ENCODE results near the gene POC1A. TPM values are rescaled to one million over a fixed set of nuclear protein-coding genes. Genes with fewer than 3 reads are reported as not detected.

The POC1A gene
- total and polyA plus RNA-seq, 3 donors from 2014 or later: 16.7 to 36.1 (median 21.7) TPM

DNA sequence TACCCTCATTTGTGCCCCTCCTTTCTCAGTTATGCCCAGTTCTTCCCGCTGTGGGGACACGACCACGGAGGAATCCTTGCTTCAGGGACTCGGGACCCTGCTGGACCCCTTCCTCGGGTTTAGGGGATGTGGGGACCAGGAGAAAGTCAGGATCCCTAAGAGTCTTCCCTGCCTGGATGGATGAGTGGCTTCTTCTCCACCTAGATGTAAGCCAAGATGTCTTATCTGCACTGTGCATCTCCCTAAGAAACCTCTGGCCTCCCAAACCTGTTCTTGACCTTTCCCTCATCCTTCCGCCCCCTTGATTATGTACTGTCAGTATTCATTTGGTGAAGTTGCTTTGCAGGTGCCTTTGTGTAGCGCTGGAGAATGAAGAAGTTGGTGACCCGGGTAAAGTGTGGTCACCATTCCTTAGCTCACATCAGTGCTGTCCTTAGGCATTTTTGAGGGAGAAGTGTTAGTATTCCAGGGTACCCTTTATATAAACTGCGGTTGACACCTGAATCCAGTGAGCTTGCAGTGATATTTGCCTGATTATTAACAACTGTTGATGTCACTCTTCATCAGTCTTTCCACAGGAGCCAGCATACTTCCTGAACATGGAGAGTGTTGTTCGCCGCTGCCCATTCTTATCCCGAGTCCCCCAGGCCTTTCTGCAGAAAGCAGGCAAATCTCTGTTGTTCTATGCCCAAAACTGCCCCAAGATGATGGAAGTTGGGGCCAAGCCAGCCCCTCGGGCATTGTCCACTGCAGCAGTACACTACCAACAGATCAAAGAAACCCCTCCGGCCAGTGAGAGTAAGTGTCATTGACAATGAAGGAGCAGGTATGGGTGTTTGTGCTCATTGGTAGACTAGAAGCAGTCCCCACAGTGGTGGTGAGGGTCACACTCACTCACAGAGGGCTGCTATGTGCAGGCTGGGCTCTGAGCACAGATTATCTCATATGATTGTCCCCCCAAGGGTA is 44.7 kb upstream of the POC1A start:
- TF ChIP-seq, protein P1, sequence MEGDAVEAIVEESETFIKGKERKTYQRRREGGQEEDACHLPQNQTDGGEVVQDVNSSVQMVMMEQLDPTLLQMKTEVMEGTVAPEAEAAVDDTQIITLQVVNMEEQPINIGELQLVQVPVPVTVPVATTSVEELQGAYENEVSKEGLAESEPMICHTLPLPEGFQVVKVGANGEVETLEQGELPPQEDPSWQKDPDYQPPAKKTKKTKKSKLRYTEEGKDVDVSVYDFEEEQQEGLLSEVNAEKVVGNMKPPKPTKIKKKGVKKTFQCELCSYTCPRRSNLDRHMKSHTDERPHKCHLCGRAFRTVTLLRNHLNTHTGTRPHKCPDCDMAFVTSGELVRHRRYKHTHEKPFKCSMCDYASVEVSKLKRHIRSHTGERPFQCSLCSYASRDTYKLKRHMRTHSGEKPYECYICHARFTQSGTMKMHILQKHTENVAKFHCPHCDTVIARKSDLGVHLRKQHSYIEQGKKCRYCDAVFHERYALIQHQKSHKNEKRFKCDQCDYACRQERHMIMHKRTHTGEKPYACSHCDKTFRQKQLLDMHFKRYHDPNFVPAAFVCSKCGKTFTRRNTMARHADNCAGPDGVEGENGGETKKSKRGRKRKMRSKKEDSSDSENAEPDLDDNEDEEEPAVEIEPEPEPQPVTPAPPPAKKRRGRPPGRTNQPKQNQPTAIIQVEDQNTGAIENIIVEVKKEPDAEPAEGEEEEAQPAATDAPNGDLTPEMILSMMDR (IDR thresholded peaks at IDR 0.05): no peak
- no peak for TF ChIP-seq POLR2A (IDR thresholded peaks at IDR 0.05)
- no peak for DNase-seq
- intact Hi-C loops (cut with DNase I; ENCODE audit: low total_unique reads): no loop called here
- H3K36me3 ChIP-seq (ENCODE audit: low read depth, missing control alignments): no peaks in the 10 kb centered on the region
- H3K4me3 ChIP-seq: peak overlapping the region; percentile 82 to 85
- no peaks in the 10 kb centered on the region for H3K9me3 ChIP-seq
- 32 to 40% methylated on average over 14 of the region's 14 CpGs for WGBS, 2 donors
- peak overlapping the region; percentile 40 to 82 for H3K27ac ChIP-seq
- H3K27me3 ChIP-seq: no peaks in the 10 kb centered on the region
- H3K4me1 ChIP-seq: peaks cover 45% of the 10 kb centered on the region

DNA sequence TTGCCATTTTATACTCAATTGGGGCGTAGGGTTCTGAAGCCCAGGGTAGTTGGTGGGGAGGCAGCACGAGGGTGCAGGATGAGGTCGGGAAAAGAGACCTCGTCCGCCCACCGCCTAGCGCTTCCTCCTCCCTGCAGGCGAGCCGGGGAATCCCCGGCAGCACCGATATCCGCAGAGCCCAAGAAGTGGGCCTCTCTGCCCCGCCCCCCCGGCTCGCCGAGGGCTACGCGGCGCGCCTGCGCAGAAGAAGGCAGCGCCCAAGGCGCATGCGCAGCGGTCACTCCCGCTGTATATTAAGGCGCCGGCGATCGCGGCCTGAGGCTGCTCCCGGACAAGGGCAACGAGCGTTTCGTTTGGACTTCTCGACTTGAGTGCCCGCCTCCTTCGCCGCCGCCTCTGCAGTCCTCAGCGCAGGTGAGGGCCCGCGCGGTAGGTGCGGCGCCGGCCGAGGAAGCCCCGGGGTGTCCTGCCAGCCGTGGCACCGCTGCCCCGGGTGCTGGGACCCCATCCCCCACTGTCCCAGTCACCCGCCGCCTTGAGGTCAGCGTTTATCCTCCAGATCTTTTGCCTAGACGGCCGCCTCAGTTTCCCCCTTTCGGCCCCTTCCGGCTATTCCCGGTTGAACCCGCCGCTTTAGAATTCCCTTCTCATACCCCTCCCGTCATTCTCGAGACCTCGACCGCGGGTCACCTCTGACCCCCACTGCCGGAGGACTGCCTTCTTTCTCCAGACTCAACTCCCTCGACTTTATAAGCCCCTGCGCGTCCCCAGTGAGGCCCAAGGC is 43.8 kb upstream of the POC1A start, which contains the start of gene ALAS1:
TSS of gene ALAS1 (plus strand) at position 319 of the 784 bp plus-strand sequence. CDS start 1,082 bp downstream, outside the sequence.
- 0 to 1% methylated on average over 30 to 39 of the region's 71 CpGs for WGBS, 2 donors
- H3K9me3 ChIP-seq: no peaks in the 10 kb centered on the region
- peak; percentile 93 for DNase-seq
- intact Hi-C loops (cut with DNase I; ENCODE audit: low total_unique reads): no loop called here
- H3K4me1 ChIP-seq: peaks cover 45% of the 10 kb centered on the region
- no peaks in the 10 kb centered on the region for H3K27me3 ChIP-seq
- peak within 1 kb of the TSS; percentile 82 to 85 for H3K4me3 ChIP-seq
- H3K27ac ChIP-seq: peak within 1 kb of the TSS; percentile 40 to 82
- peak; percentile 80 for TF ChIP-seq POLR2A (IDR thresholded peaks at IDR 0.05)
- TF ChIP-seq, protein P1 (IDR thresholded peaks at IDR 0.05): peak in 2 of 3 experiments; percentile 7 to 34
- no peaks in the 10 kb centered on the region for H3K36me3 ChIP-seq (ENCODE audit: low read depth, missing control alignments)

DNA sequence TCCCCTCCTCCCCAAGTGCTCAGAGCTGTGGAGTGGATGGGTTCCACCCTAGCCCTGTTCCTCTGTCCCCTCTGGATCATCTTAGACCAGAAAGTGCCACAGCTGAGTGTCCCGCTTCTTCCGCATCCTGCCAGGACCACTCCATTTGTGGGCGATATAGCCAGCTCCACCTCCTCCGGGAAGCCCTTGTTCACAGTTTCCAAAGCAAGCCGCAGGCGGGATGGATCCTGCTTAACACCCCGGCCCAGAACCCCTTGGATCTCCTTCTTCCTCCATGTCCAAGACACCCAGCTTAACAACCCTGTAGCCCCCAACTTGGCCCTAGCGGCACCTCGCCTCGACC is 43.2 kb upstream of the POC1A start:
- no peaks in the 10 kb centered on the region for H3K36me3 ChIP-seq (ENCODE audit: low read depth, missing control alignments)
- no peaks in the 10 kb centered on the region for H3K9me3 ChIP-seq
- DNase-seq: no peak
- peak overlapping the region; percentile 82 to 85 for H3K4me3 ChIP-seq
- 32 to 44% methylated on average over 10 of the region's 10 CpGs for WGBS, 2 donors
- TF ChIP-seq, protein P1 (IDR thresholded peaks at IDR 0.05): no peak
- no peak for TF ChIP-seq POLR2A (IDR thresholded peaks at IDR 0.05)
- H3K27ac ChIP-seq: peak overlapping the region; percentile 40 to 82
- intact Hi-C loops (cut with DNase I; ENCODE audit: low total_unique reads): no loop called here
- no peaks in the 10 kb centered on the region for H3K27me3 ChIP-seq
- H3K4me1 ChIP-seq: peaks cover 47% of the 10 kb centered on the region

DNA sequence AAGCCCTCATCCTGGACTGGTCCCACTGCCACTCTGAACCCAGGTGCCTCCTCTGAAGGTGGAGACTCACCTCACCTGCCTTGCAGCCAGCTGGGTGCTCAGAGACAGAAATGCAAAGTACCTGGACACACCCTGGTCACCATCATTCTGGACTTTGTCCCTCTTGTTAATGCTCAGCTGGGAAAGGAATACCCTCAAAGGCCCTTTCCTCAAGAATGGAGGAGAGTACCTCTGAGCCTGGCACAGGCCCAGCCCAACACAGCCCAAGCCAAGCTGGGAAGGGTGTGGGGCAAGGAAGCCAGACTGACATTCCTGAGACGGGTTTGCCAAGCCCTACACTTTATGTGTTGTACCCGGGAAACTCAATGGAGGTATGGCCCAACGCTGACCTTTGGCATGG is 42.8 kb upstream of the POC1A start:
- Histone ChIP-seq H3K27ac (no peak overlapping the region), H3K9me3 (no peaks in the 10 kb centered on the region), H3K4me1 (peaks cover 48% of the 10 kb centered on the region), H3K27me3 (no peaks in the 10 kb centered on the region), H3K4me3 (no peak overlapping the region), H3K36me3 (ENCODE audit: low read depth, missing control alignments) (no peaks in the 10 kb centered on the region)
- no peak for DNase-seq
- WGBS, 2 donors: 51 to 54% methylated on average over 3 of the region's 3 CpGs
- intact Hi-C loops (cut with DNase I; ENCODE audit: low total_unique reads): no loop called here
- TF ChIP-seq POLR2A (IDR thresholded peaks at IDR 0.05): no peak
- TF ChIP-seq, protein P1 (IDR thresholded peaks at IDR 0.05): no peak

Data from testis (tissue), 3 donors.